HCT116 (cell line): Measurements from ENCODE around the gene AACS. TPM values are rescaled to one million over a fixed set of nuclear protein-coding genes. Genes with fewer than 3 reads are reported as not detected.

ENCODE experiments used
- ATAC-seq: fragments of 200-7000 bp; cut with Tn5 transposase; 2 replicates; pipeline ENCODE4 v1.9.1; 2020; ENCODE audit warnings: mild to moderate bottlenecking, moderate library complexity
- BruUV-seq: library from RNA; stranded (reverse); fragments of 400-500 nt; replicated peaks from 2 replicates; lab custom pipeline; 2021; lab: Mats Ljungman, UMichigan
- CTCF ChIA-PET: fragments of 300-600 bp; sonication (Branson Sonifier 250); formaldehyde crosslinking; loops from one replicate; lab custom pipeline; 2021; ENCODE audit warnings: antibody characterized with exemption; lab: Charles Lee
- POLR2A ChIA-PET: fragments of 300-600, 350-600 bp; sonication (Branson Sonifier 250); formaldehyde crosslinking; loops from one replicate; lab custom pipeline; 2021; ENCODE audit warnings: antibody characterized with exemption; lab: Charles Lee
- RAD21 ChIA-PET, 2 experiments: fragments of 300-600 bp; sonication (Branson Sonifier 250); formaldehyde crosslinking; loops; one replicate each; lab custom pipeline; 2023; ENCODE audit warnings: low total read pairs in 2 of 2; ENCODE audit not compliant: uncharacterized antibody in 2 of 2, unreplicated experiment in 2 of 2, low non-redundant PET in 1 of 2; lab: Charles Lee
- DNase-seq: peaks from one replicate; pipeline ENCODE4 v3.0.0-alpha.2; 2010; ENCODE audit warnings: low read depth, low spot score
- H2AFZ ChIP-seq: fragments of 200-600 bp; shearing (Covaris generic), sonication (generic); 2 replicates; pipeline ENCODE4 v1.6.1; 2017; ENCODE audit warnings: low read depth, mixed run types, mixed read lengths, antibody characterized with exemption, low read length; ENCODE audit not compliant: poor library complexity, severe bottlenecking
- H3K27ac ChIP-seq: 2 replicates; pipeline ENCODE4 v1.5.1; 2012; ENCODE audit warnings: low read depth, low read length
- H3K27me3 ChIP-seq: fragments of 200-600 bp; sonication (generic); 2 replicates; pipeline ENCODE4 v1.6.1; 2016; ENCODE audit warnings: mixed run types, low read length, mixed read lengths; ENCODE audit not compliant: insufficient read depth
- H3K36me3 ChIP-seq, 2 experiments: fragments of 200-500 bp in 1 of 2; fragments of 200-600 bp in 1 of 2; sonication (Bioruptor generic) in 1 of 2; sonication (generic) in 1 of 2; 2 replicates each; pipeline versions ENCODE4 v1.5.1 to v1.6.1; 2014 to 2016; ENCODE audit warnings: low read length in 2 of 2, inconsistent platforms in 1 of 2, mixed read lengths in 1 of 2, mixed run types in 1 of 2; ENCODE audit not compliant: insufficient read depth in 2 of 2, control insufficient read depth in 1 of 2
- H3K4me1 ChIP-seq, 2 experiments: fragments of 200-600 bp in 1 of 2; sonication (generic) in 1 of 2; 2 replicates each; pipeline versions ENCODE4 v1.5.1 to v1.6.1; 2012 to 2017; ENCODE audit warnings: low read length in 2 of 2, inconsistent platforms in 1 of 2, mild to moderate bottlenecking in 1 of 2, mixed read lengths in 1 of 2, mixed run types in 1 of 2, moderate library complexity in 1 of 2; ENCODE audit not compliant: insufficient read depth in 2 of 2, control insufficient read depth in 1 of 2
- H3K4me2 ChIP-seq: fragments of 200-600 bp; sonication (generic); 2 replicates; pipeline ENCODE4 v1.6.1; 2017; ENCODE audit warnings: mixed run types, low read length, mixed read lengths
- H3K4me3 ChIP-seq, 2 experiments: fragments of 200-600 bp in 1 of 2; sonication (generic) in 1 of 2; replicated peaks in 1 of 2; 2 replicates each; pipeline ENCODE4 v1.5.1; 2011 to 2016; ENCODE audit warnings: low read length in 2 of 2, control low read depth in 1 of 2, low read depth in 1 of 2, mild to moderate bottlenecking in 1 of 2, mixed read lengths in 1 of 2, mixed run types in 1 of 2
- H3K79me2 ChIP-seq: fragments of 200-600 bp; sonication (generic); 2 replicates; pipeline ENCODE4 v1.6.1; 2017; ENCODE audit warnings: mild to moderate bottlenecking, mixed run types, low read length, moderate library complexity, mixed read lengths; ENCODE audit not compliant: insufficient read depth
- H3K9ac ChIP-seq: fragments of 200-600 bp; sonication (generic); 2 replicates; pipeline ENCODE4 v1.6.1; 2016; ENCODE audit warnings: low read length, mixed read lengths
- H3K9me2 ChIP-seq: fragments of 200-600 bp; sonication (generic), shearing (Covaris generic); 2 replicates; pipeline ENCODE4 v1.6.1; 2017; ENCODE audit warnings: mixed run types, mild to moderate bottlenecking, moderate library complexity; ENCODE audit not compliant: insufficient read depth
- H3K9me3 ChIP-seq, 2 experiments: fragments of 200-500 bp in 1 of 2; fragments of 200-600 bp in 1 of 2; sonication (Bioruptor generic) in 1 of 2; sonication (generic) in 1 of 2; 2 replicates each; pipeline ENCODE4 v1.6.1; 2014 to 2017; ENCODE audit warnings: low read length in 2 of 2, mixed read lengths in 2 of 2, inconsistent platforms in 1 of 2, low read depth in 1 of 2, mild to moderate bottlenecking in 1 of 2, mixed run types in 1 of 2, moderate library complexity in 1 of 2; ENCODE audit not compliant: control insufficient read depth in 1 of 2, insufficient read depth in 1 of 2
- H4K20me1 ChIP-seq: fragments of 200-600 bp; sonication (generic), shearing (Covaris generic); 2 replicates; pipeline ENCODE4 v1.6.1; 2017; ENCODE audit warnings: mixed run types, mild to moderate bottlenecking, moderate library complexity; ENCODE audit not compliant: insufficient read depth
- EGR1 ChIP-seq: IDR thresholded peaks from 2 replicates; pipeline ENCODE4 v1.6.1; 2012; ENCODE audit warnings: low read depth
- EZH2phosphoT487 ChIP-seq: fragments of 200-600 bp; IDR thresholded peaks from 2 replicates; pipeline ENCODE4 v1.6.1; 2018; ENCODE audit warnings: antibody characterized with exemption, borderline replicate concordance
- JUND ChIP-seq: IDR thresholded peaks from 2 replicates; pipeline ENCODE4 v1.6.1; 2012
- POLR2AphosphoS5 ChIP-seq: IDR thresholded peaks from 2 replicates; pipeline ENCODE4 v1.6.1; 2011; ENCODE audit warnings: mild to moderate bottlenecking, low read depth, low read length, moderate library complexity
- REST ChIP-seq: IDR thresholded peaks from 2 replicates; pipeline ENCODE4 v1.6.1; 2012; ENCODE audit warnings: low read depth
- SRF ChIP-seq: IDR thresholded peaks from 2 replicates; pipeline ENCODE4 v1.6.1; 2012; ENCODE audit warnings: low read depth
- ZFX ChIP-seq: fragments of 450-650 bp; IDR thresholded peaks from 2 replicates; pipeline ENCODE4 v1.6.1; 2017
- intact Hi-C: fragments of 100-400 bp; cut with micrococcal nuclease; formaldehyde crosslinking; loops from 2 replicates; pipeline ENCODE4 v1.10.0; 2022
- total RNA-seq: library from RNA; stranded (reverse); gene quantifications from one replicate; pipeline ENCODE4 v1.2.1, GENCODE V29; 2021; ENCODE audit not compliant: unreplicated experiment

Gene AACS
- total RNA-seq, 1 experiment from 2014 or later, result 16.0 TPM

- no peak overlapping the region for H2AFZ ChIP-seq
- BruUV-seq, result no TSS peak
- H3K79me2 ChIP-seq, result peaks cover 9% of the 10 kb centered on the region; the same call in 1 of the 2 replicates
- RAD21 ChIA-PET, result no interaction called here
- peak overlapping the region; percentile 98 for H3K4me2 ChIP-seq
- peaks cover 0 to 12% of the 10 kb centered on the region in 2 experiments; a peak in 3 of 4 replicates for H3K4me1 ChIP-seq
- peak overlapping the region; percentile 67 to 74 for H3K4me3 ChIP-seq
- DNase-seq (no peak), ATAC-seq (peak; percentile 6)
- no peaks in the 10 kb centered on the region for H3K27me3 ChIP-seq
- H3K9ac ChIP-seq, result peak overlapping the region; percentile 68
- intact Hi-C loops, result loop anchor here (5.0 kb wide), 1 partner anchor 74 kb away; the partner anchor contains the start of gene BRI3BP
- peak overlapping the region; percentile 47; the same call in 1 of the 2 replicates for H3K27ac ChIP-seq
- no peaks in the 10 kb centered on the region for H3K36me3 ChIP-seq
- TF ChIP-seq SRF (no peak), ZFX (0 out of 2 replicates have a peak, but pooled peaks have one; percentile 7)
- POLR2A ChIA-PET, result interaction anchor here (0.7 kb wide), 1 partner anchor 155 kb away, joined by 3 read pairs; no protein-coding TSS in a partner anchor
- H3K9me2 ChIP-seq, result no peaks in the 10 kb centered on the region
- CTCF ChIA-PET, result no interaction called here
- no peaks in the 10 kb centered on the region for H4K20me1 ChIP-seq
- no peaks in the 10 kb centered on the region for H3K9me3 ChIP-seq
These were observed 810 bp downstream of the AACS start for GRCh38 chr12:125065919-125066570.

- RAD21 ChIA-PET, result no interaction called here
- Histone ChIP-seq H3K4me3 (no peak overlapping the region), H3K4me1 (peaks cover 0 to 12% of the 10 kb centered on the region in 2 experiments; a peak in 3 of 4 replicates), H4K20me1 (no peaks in the 10 kb centered on the region), H3K27me3 (no peaks in the 10 kb centered on the region), H3K9me2 (no peaks in the 10 kb centered on the region), H2AFZ (no peak overlapping the region), H3K9ac (no peak overlapping the region), H3K9me3 (no peaks in the 10 kb centered on the region), H3K27ac (no peak overlapping the region), H3K36me3 (no peaks in the 10 kb centered on the region), H3K79me2 (peaks cover 9% of the 10 kb centered on the region; the same call in 1 of the 2 replicates), H3K4me2 (no peak overlapping the region)
- ATAC-seq (no peak), DNase-seq (no peak)
- no TSS peak for BruUV-seq
- intact Hi-C loops, result loop anchor here (5.0 kb wide), 1 partner anchor 76 kb away; the partner anchor contains the start of gene BRI3BP
- CTCF ChIA-PET, result no interaction called here
- POLR2A ChIA-PET, result no interaction called here
- no peak for TF ChIP-seq REST
- no peak for TF ChIP-seq EGR1
- TF ChIP-seq JUND, result no peak
- TF ChIP-seq EZH2phosphoT487, result no peak
- TF ChIP-seq POLR2AphosphoS5, result no peak
These were observed 3.2 kb downstream of the AACS start for GRCh38 chr12:125068391-125068790.
